RWPE2 (cell line): ENCODE results near the gene EDN2.
A peak's percentile ranks its signal among the peaks of the same experiment; 100 is the strongest.

Source experiments
- ATAC-seq: fragments of 200-7000 bp; cut with Tn5 transposase; 3 replicates; pipeline ENCODE4 v1.9.1; 2021; ENCODE audit warnings: low read depth
- DNase-seq: peaks from one replicate; pipeline ENCODE4 v3.0.0-alpha.2; 2020; ENCODE audit warnings: low spot score
- H3K27ac ChIP-seq: fragments of 450-650 bp; 2 replicates; pipeline ENCODE4 v1.5.1; 2017; ENCODE audit warnings: mild to moderate bottlenecking; ENCODE audit not compliant: poor library complexity, severe bottlenecking
- H3K27me3 ChIP-seq: fragments of 250-450 bp; sonication (Bioruptor Pico); 2 replicates; pipeline ENCODE4 v1.5.1; 2021; ENCODE audit warnings: mild to moderate bottlenecking, moderate library complexity; ENCODE audit not compliant: insufficient read depth, poor library complexity, severe bottlenecking
- H3K36me3 ChIP-seq: fragments of 250-450 bp; sonication (Bioruptor Pico); 2 replicates; pipeline ENCODE4 v1.5.1; 2020; ENCODE audit warnings: low read depth, mild to moderate bottlenecking, moderate library complexity
- H3K4me1 ChIP-seq: fragments of 250-450 bp; sonication (Bioruptor Pico); 2 replicates; pipeline ENCODE4 v1.5.1; 2021; ENCODE audit warnings: mild to moderate bottlenecking, moderate library complexity; ENCODE audit not compliant: insufficient read depth, poor library complexity, severe bottlenecking
- H3K4me3 ChIP-seq: fragments of 250-450 bp; sonication (Bioruptor Pico); 2 replicates; pipeline ENCODE4 v1.5.1; 2021; ENCODE audit warnings: mild to moderate bottlenecking, moderate library complexity; ENCODE audit not compliant: severe bottlenecking
- H3K9me3 ChIP-seq: fragments of 250-450 bp; sonication (Bioruptor Pico); 2 replicates; pipeline ENCODE4 v1.5.1; 2021; ENCODE audit warnings: mild to moderate bottlenecking, moderate library complexity; ENCODE audit not compliant: severe bottlenecking
- CTCF ChIP-seq: fragments of 450-650 bp; IDR thresholded peaks from one replicate; pipeline ENCODE4 v1.5.1; 2017; ENCODE audit warnings: mild to moderate bottlenecking, moderate library complexity; ENCODE audit not compliant: poor library complexity, severe bottlenecking

Gene EDN2

GRCh38 chr1:41466146-41466545 is 18.3 kb downstream of the EDN2 start:
- Histone ChIP-seq H3K9me3 (no peaks in the 10 kb centered on the region), H3K27me3 (no peaks in the 10 kb centered on the region), H3K27ac (peak overlapping the region; percentile 36), H3K36me3 (no peaks in the 10 kb centered on the region), H3K4me3 (no peak overlapping the region), H3K4me1 (peaks cover 12% of the 10 kb centered on the region)
- ATAC-seq, result peak; percentile 24; the same call in 1 of the 3 replicates
- DNase-seq, result no peak
- TF ChIP-seq CTCF, result no peak

GRCh38 chr1:41465741-41466140 is 18.7 kb downstream of the EDN2 start:
- Histone ChIP-seq H3K27ac (peak overlapping the region; percentile 36), H3K9me3 (no peaks in the 10 kb centered on the region), H3K36me3 (no peaks in the 10 kb centered on the region), H3K4me3 (no peak overlapping the region), H3K27me3 (no peaks in the 10 kb centered on the region), H3K4me1 (peaks cover 12% of the 10 kb centered on the region)
- TF ChIP-seq CTCF, result no peak
- peak; percentile 63; the same call in 2 of the 3 replicates for ATAC-seq
- DNase-seq, result no peak

GRCh38 chr1:41464885-41465284 is 19.6 kb downstream of the EDN2 start:
- H3K4me1 ChIP-seq, result peaks cover 12% of the 10 kb centered on the region
- H3K27ac ChIP-seq, result no peak overlapping the region
- H3K4me3 ChIP-seq, result no peak overlapping the region
- H3K27me3 ChIP-seq, result no peaks in the 10 kb centered on the region
- H3K36me3 ChIP-seq, result no peaks in the 10 kb centered on the region
- ATAC-seq (no peak), DNase-seq (no peak)
- no peaks in the 10 kb centered on the region for H3K9me3 ChIP-seq
- TF ChIP-seq CTCF, result no peak

- no peaks in the 10 kb centered on the region for H3K9me3 ChIP-seq
- no peak for TF ChIP-seq CTCF
- H3K36me3 ChIP-seq, result no peaks in the 10 kb centered on the region
- no peak overlapping the region for H3K27ac ChIP-seq
- DNase-seq, result no peak
- H3K4me1 ChIP-seq, result peaks cover 12% of the 10 kb centered on the region
- no peaks in the 10 kb centered on the region for H3K27me3 ChIP-seq
- H3K4me3 ChIP-seq, result no peak overlapping the region
- no peak for ATAC-seq
Measured at GRCh38 chr1:41463516-41463915, 21.0 kb downstream of the EDN2 start.

GRCh38 chr1:41462680-41463004 is 21.8 kb downstream of the EDN2 start:
- TF ChIP-seq CTCF, result no peak
- H3K4me3 ChIP-seq, result no peak overlapping the region
- no peaks in the 10 kb centered on the region for H3K27me3 ChIP-seq
- peaks cover 12% of the 10 kb centered on the region for H3K4me1 ChIP-seq
- DNase-seq, result no peak
- no peaks in the 10 kb centered on the region for H3K9me3 ChIP-seq
- ATAC-seq, result no peak
- H3K27ac ChIP-seq, result no peak overlapping the region
- no peaks in the 10 kb centered on the region for H3K36me3 ChIP-seq
